HCT116 (cell line): ENCODE measurements around the gene SIK3.

ENCODE experiments used
- CTCF ChIP-seq, 3 experiments: fragments of 200-600 bp in 1 of 3; sonication (generic) in 1 of 3; IDR thresholded peaks in 2 of 3; conservative IDR thresholded peaks in 1 of 3; 2 replicates each; pipeline ENCODE4 v1.5.1; 2012 to 2017; ENCODE audit warnings: low read depth in 2 of 3, low read length in 2 of 3, antibody characterized with exemption in 1 of 3, borderline replicate concordance in 1 of 3, control low read depth in 1 of 3, mild to moderate bottlenecking in 1 of 3, mixed read lengths in 1 of 3, mixed run types in 1 of 3, moderate library complexity in 1 of 3; ENCODE audit not compliant: insufficient read depth in 1 of 3
- EGR1 ChIP-seq: IDR thresholded peaks from 2 replicates; pipeline ENCODE4 v1.6.1; 2012; ENCODE audit warnings: low read depth
- EZH2 ChIP-seq: fragments of 200-600 bp; sonication (generic); IDR thresholded peaks from 2 replicates; pipeline ENCODE4 v1.6.1; 2017; ENCODE audit warnings: antibody characterized with exemption, mixed run types
- JUND ChIP-seq: IDR thresholded peaks from 2 replicates; pipeline ENCODE4 v1.6.1; 2012
- MAX ChIP-seq: IDR thresholded peaks from 2 replicates; pipeline ENCODE4 v1.6.1; 2012
- POLR2A ChIP-seq: IDR thresholded peaks from 2 replicates; pipeline ENCODE4 v1.7.0; 2011; ENCODE audit warnings: borderline replicate concordance; ENCODE audit not compliant: insufficient read depth, insufficient read length; ENCODE audit errors: extremely low read depth
- POLR2AphosphoS5 ChIP-seq: IDR thresholded peaks from 2 replicates; pipeline ENCODE4 v1.6.1; 2011; ENCODE audit warnings: mild to moderate bottlenecking, low read depth, low read length, moderate library complexity
- REST ChIP-seq: IDR thresholded peaks from 2 replicates; pipeline ENCODE4 v1.6.1; 2012; ENCODE audit warnings: low read depth
- SP1 ChIP-seq: IDR thresholded peaks from 2 replicates; pipeline ENCODE4 v1.6.1; 2012; ENCODE audit warnings: low read depth
- YY1 ChIP-seq: IDR thresholded peaks from 2 replicates; pipeline ENCODE4 v1.6.1; 2011; ENCODE audit warnings: low read length, low read depth, moderate library complexity, mild to moderate bottlenecking; ENCODE audit not compliant: insufficient replicate concordance; ENCODE audit errors: extremely low read depth
- ZBTB33 ChIP-seq: IDR thresholded peaks from 2 replicates; pipeline ENCODE4 v1.6.1; 2011; ENCODE audit warnings: mild to moderate bottlenecking, low read length, moderate library complexity; ENCODE audit not compliant: insufficient replicate concordance; ENCODE audit errors: extremely low read depth

- no peak for TF ChIP-seq POLR2AphosphoS5
- no peak for TF ChIP-seq ZBTB33
- no peak for TF ChIP-seq YY1
- TF ChIP-seq CTCF (IDR thresholded peaks at IDR 0.05 in 2 of 3, conservative IDR thresholded peaks at IDR 0.05 in 1 of 3; ENCODE audit: borderline replicate concordance in 1 of 3, insufficient read depth in 1 of 3, low read depth in 2 of 3, low read length in 2 of 3): no peak
- no peak for TF ChIP-seq MAX
- no peak for TF ChIP-seq POLR2A
- no peak for TF ChIP-seq SP1
- TF ChIP-seq EZH2: no peak
- TF ChIP-seq REST: no peak
- no peak for TF ChIP-seq EGR1
- no peak for TF ChIP-seq JUND
Measured at GRCh38 chr11:116969694-116970093, 128.5 kb downstream of the SIK3 start.
